ENCODE data around the gene TSPAN13. TPM values are rescaled to one million over a fixed set of nuclear protein-coding genes. Genes with fewer than 3 reads are reported as not detected.

The TSPAN13 gene
- total and polyA plus RNA-seq, 2 of the 8 experiments (the other 6 are each of a cell fraction or from before 2014, with no cell fraction given) = 15.3 to 28.1 TPM

- H3K23me2 ChIP-seq (ENCODE audit: low read depth, low read length) = no peaks in the 10 kb centered on the region
- H3K79me2 ChIP-seq (ENCODE audit: control insufficient read depth in 1 of 2, insufficient read depth in 2 of 2, low read length in 2 of 2) = peaks cover 0 to 4% of the 10 kb centered on the region in 2 experiments; a peak in 1 of 4 replicates
- FAIRE-seq (no peak), DNase-seq (ENCODE audit: low read depth in 1 of 2, low spot score in 2 of 2) (no peak)
- no peak overlapping the region for H2BK120ac ChIP-seq (replicated peaks; ENCODE audit: low read depth, low read length)
- H2BK12ac ChIP-seq (ENCODE audit: low read depth, low read length) = no peak overlapping the region
- H3K4me1 ChIP-seq (replicated peaks in 1 of 4; ENCODE audit: control insufficient read depth in 3 of 4, insufficient read depth in 4 of 4, low read length in 3 of 4) = peaks cover 0 to 8% (median 5%) of the 10 kb centered on the region in 4 experiments; a peak in 3 of 7 replicates
- TF ChIP-seq SIRT6 (IDR thresholded peaks at IDR 0.05; ENCODE audit: low read length) (no peak), HDAC6 (IDR thresholded peaks at IDR 0.05; ENCODE audit: low read depth, low read length) (no peak), NANOG (IDR thresholded peaks at IDR 0.05; ENCODE audit: insufficient read depth, low read depth, low read length, poor library complexity, severe bottlenecking) (no peak), BRCA1 (IDR thresholded peaks at IDR 0.05; ENCODE audit: low read depth, low read length) (no peak), BCL11A (IDR thresholded peaks at IDR 0.05; ENCODE audit: low read depth in 2 of 2, low read length in 2 of 2) (no peak), POLR2AphosphoS5 (IDR thresholded peaks at IDR 0.05; ENCODE audit: low read depth, low read length) (no peak), PHF8 (conservative IDR thresholded peaks at IDR 0.05; ENCODE audit: low read depth, low read length) (no peak), MAX (IDR thresholded peaks at IDR 0.05) (no peak), SP1 (IDR thresholded peaks at IDR 0.05; ENCODE audit: low read depth, low read length) (no peak), CTCF (IDR thresholded peaks at IDR 0.05; ENCODE audit: control extremely low read depth in 1 of 3, insufficient read depth in 1 of 3, low read depth in 1 of 3, low read length in 3 of 3) (no peak), POLR2A (IDR thresholded peaks at IDR 0.05; ENCODE audit: control extremely low read depth in 1 of 2, low read depth in 2 of 2, low read length in 2 of 2) (no peak)
- H4K20me1 ChIP-seq (replicated peaks in 1 of 2; ENCODE audit: control insufficient read depth in 1 of 2, insufficient read depth in 2 of 2, low read length in 2 of 2) = no peaks in the 10 kb centered on the region
- H4K8ac ChIP-seq (ENCODE audit: extremely low read depth, insufficient read depth, low read length) = no peak overlapping the region
- no peaks in the 10 kb centered on the region for H3K79me1 ChIP-seq (ENCODE audit: low read depth, low read length)
- H4K91ac ChIP-seq (replicated peaks; ENCODE audit: insufficient read length, low read length) = no peak overlapping the region
- H3K18ac ChIP-seq (ENCODE audit: extremely low read depth, low read length) = no peak overlapping the region
- H2BK15ac ChIP-seq (ENCODE audit: low read length) = no peak overlapping the region
- H4K5ac ChIP-seq (ENCODE audit: insufficient read length, low read depth, low read length) = no peak overlapping the region
- no peaks in the 10 kb centered on the region for H3K36me3 ChIP-seq (ENCODE audit: control insufficient read depth in 2 of 4, insufficient read depth in 4 of 4, low read length in 3 of 4)
- no peak overlapping the region for H3K9ac ChIP-seq (replicated peaks in 1 of 4; ENCODE audit: extremely low read depth in 1 of 4, low read depth in 3 of 4, low read length in 3 of 4)
- H3K27ac ChIP-seq (ENCODE audit: low read depth, low read length) = no peak overlapping the region
- no peak overlapping the region for H3K14ac ChIP-seq (ENCODE audit: insufficient read length)
- no peak overlapping the region for H3K4me2 ChIP-seq (ENCODE audit: insufficient read depth in 1 of 2, low read depth in 2 of 2, low read length in 2 of 2)
- H3K9me3 ChIP-seq (ENCODE audit: insufficient read depth in 2 of 2, low read depth in 1 of 2, low read length in 1 of 2) = no peaks in the 10 kb centered on the region
- POLR2A ChIA-PET (ENCODE audit: partially characterized antibody) = no interaction called here
- no peak overlapping the region for H3K23ac ChIP-seq (ENCODE audit: insufficient read length)
- no peaks in the 10 kb centered on the region for H3K27me3 ChIP-seq (replicated peaks in 1 of 4; ENCODE audit: control insufficient read depth in 3 of 4, extremely low read depth in 1 of 4, insufficient read depth in 3 of 4, low read length in 3 of 4)
- CTCF ChIA-PET (ENCODE audit: partially characterized antibody) = no interaction called here
- H3K56ac ChIP-seq (replicated peaks; ENCODE audit: insufficient read length, low read depth, low read length) = no peak overlapping the region
- no peak overlapping the region for H2BK5ac ChIP-seq (ENCODE audit: low read depth, low read length)
- no peak overlapping the region for H2BK20ac ChIP-seq (ENCODE audit: low read length)
- H3K4ac ChIP-seq (replicated peaks; ENCODE audit: insufficient read length, low read depth, low read length) = no peak overlapping the region
- no peak overlapping the region for H2AFZ ChIP-seq (ENCODE audit: low read length)
- H3K4me3 ChIP-seq (ENCODE audit: extremely low read depth in 1 of 4, insufficient read depth in 2 of 4, low read depth in 3 of 4, low read length in 4 of 4) = no peak overlapping the region
- H2AK5ac ChIP-seq (ENCODE audit: low read depth, low read length) = no peak overlapping the region
Measured at GRCh38 chr7:16774986-16775385, 21.4 kb downstream of the TSPAN13 start.
